ENCODE data around the gene EHD1. TPM values are rescaled to one million over a fixed set of nuclear protein-coding genes. Genes with fewer than 3 reads are reported as not detected.

EHD1 gene
- total and polyA plus RNA-seq, 2 of the 8 experiments (the other 6 are each of a cell fraction or from before 2014, with no cell fraction given), result 31.5 to 42.9 TPM

- TF ChIP-seq ATF2 (IDR thresholded peaks at IDR 0.05; ENCODE audit: low read length), result no peak
Measured at GRCh38 chr11:64882243-64882642, 3.8 kb upstream of the EHD1 start (continued).
